Activated effector memory CD4-positive, alpha-beta T cell treated with Interleukin-2 at 50 U/mL for 16 hours (primary cell): ENCODE data around the gene OR5M10.
"Not testable (repeated sequence)": the region's sequence is repeated elsewhere in the genome, so short reads cannot be mapped to it uniquely, and the experiment has no call there.

Experiments used
- DNase-seq: peaks from one replicate; pipeline ENCODE4 v3.0.0-alpha.2; 2020

OR5M10 gene

GRCh38 chr11:56577621-56578020 is at the start of gene OR5M10:
OR5M10 (minus strand) TSS chr11:56577721; CDS start chr11:56577721, 0 bp downstream.
- no peak for DNase-seq

- DNase-seq = no peak
Observed at GRCh38 chr11:56625946-56626345, 48.4 kb upstream of the OR5M10 start.

GRCh38 chr11:56624661-56625110 is 47.2 kb upstream of the OR5M10 start:
- no peak for DNase-seq

GRCh38 chr11:56611174-56611573 is 33.7 kb upstream of the OR5M10 start:
- DNase-seq = no peak

GRCh38 chr11:56592088-56592717 is 14.7 kb upstream of the OR5M10 start:
- not testable (repeated sequence) for DNase-seq

- no peak for DNase-seq
Observed at GRCh38 chr11:56558574-56558973, 18.9 kb downstream of the OR5M10 start.

- not testable (repeated sequence) for DNase-seq
Observed at GRCh38 chr11:56554691-56555090, 22.8 kb downstream of the OR5M10 start.

GRCh38 chr11:56545531-56545930 is 32.0 kb downstream of the OR5M10 start:
- no peak for DNase-seq

GRCh38 chr11:56543739-56544138 is 33.8 kb downstream of the OR5M10 start:
- no peak for DNase-seq

- no peak for DNase-seq
Observed at GRCh38 chr11:56543157-56543556, 34.4 kb downstream of the OR5M10 start, which contains the start of gene OR5M11. OR5M11 (minus strand) TSS chr11:56543257; CDS start chr11:56543257, 0 bp downstream.

GRCh38 chr11:56533054-56533740 is 44.3 kb downstream of the OR5M10 start:
- no peak for DNase-seq

- no peak for DNase-seq
Observed at GRCh38 chr11:56531856-56532255, 45.7 kb downstream of the OR5M10 start.
